ENCODE data around the gene POLE4.

- no peak for TF ChIP-seq CTCF (IDR thresholded peaks at IDR 0.05)
- no peak for TF ChIP-seq POLR2A (IDR thresholded peaks at IDR 0.05)
These were observed 48.6 kb downstream of the POLE4 start for GRCh38 chr2:75007061-75007460.
